Choroid plexus epithelial cell (primary cell): Measurements from ENCODE around the gene SLC27A6.

Source experiments
- DNase-seq: peaks from one replicate; pipeline ENCODE4 v3.0.0-alpha.2; 2010; ENCODE audit warnings: low read depth
- H3K4me3 ChIP-seq: 2 replicates; pipeline ENCODE4 v1.5.1; 2011; ENCODE audit warnings: low read depth, mild to moderate bottlenecking, control low read depth, low read length, moderate library complexity
- TF ChIP-seq, protein P1 (sequence below): conservative IDR thresholded peaks from 2 replicates; pipeline ENCODE4 v1.5.1; 2011; ENCODE audit warnings: low read depth, mild to moderate bottlenecking, control low read depth, inconsistent platforms, low read length, moderate library complexity

SLC27A6 gene

GRCh38 chr5:129063483-129064113 lies 98.3 kb downstream of the SLC27A6 start:
- peak; percentile 22 for DNase-seq
- no peak overlapping the region for H3K4me3 ChIP-seq

GRCh38 chr5:129065721-129066120 lies 100.4 kb downstream of the SLC27A6 start:
- TF ChIP-seq, protein P1, sequence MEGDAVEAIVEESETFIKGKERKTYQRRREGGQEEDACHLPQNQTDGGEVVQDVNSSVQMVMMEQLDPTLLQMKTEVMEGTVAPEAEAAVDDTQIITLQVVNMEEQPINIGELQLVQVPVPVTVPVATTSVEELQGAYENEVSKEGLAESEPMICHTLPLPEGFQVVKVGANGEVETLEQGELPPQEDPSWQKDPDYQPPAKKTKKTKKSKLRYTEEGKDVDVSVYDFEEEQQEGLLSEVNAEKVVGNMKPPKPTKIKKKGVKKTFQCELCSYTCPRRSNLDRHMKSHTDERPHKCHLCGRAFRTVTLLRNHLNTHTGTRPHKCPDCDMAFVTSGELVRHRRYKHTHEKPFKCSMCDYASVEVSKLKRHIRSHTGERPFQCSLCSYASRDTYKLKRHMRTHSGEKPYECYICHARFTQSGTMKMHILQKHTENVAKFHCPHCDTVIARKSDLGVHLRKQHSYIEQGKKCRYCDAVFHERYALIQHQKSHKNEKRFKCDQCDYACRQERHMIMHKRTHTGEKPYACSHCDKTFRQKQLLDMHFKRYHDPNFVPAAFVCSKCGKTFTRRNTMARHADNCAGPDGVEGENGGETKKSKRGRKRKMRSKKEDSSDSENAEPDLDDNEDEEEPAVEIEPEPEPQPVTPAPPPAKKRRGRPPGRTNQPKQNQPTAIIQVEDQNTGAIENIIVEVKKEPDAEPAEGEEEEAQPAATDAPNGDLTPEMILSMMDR = no peak
- H3K4me3 ChIP-seq = no peak overlapping the region
- no peak for DNase-seq

More at GRCh38 chr5:129063483-129064113, 98.3 kb downstream of the SLC27A6 start:
- TF ChIP-seq, protein P1 = no peak

DNA sequence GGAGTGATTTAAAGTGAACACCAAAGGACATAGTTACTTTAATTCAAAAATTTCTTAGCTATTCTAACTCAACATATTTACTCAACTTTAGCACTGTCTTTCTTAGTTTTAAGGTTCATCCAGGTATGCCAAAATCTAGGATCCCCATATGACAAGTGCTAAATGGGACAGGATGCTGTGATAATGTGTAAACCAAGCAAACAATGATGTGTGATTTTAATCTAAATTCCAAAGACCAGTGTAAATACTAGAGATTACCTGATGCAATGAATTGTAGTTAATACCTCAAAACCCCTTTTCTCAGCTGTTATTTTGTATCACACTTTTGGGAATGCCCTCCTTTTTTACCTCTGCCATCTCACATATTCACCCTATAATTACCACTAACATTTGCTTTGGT lies 102.5 kb downstream of the SLC27A6 start:
- no peak for DNase-seq
- H3K4me3 ChIP-seq = no peak overlapping the region
- TF ChIP-seq, protein P1 = no peak

- TF ChIP-seq, protein P1 = no peak
These were observed 104.0 kb downstream of the SLC27A6 start for GRCh38 chr5:129069292-129069691.

DNA sequence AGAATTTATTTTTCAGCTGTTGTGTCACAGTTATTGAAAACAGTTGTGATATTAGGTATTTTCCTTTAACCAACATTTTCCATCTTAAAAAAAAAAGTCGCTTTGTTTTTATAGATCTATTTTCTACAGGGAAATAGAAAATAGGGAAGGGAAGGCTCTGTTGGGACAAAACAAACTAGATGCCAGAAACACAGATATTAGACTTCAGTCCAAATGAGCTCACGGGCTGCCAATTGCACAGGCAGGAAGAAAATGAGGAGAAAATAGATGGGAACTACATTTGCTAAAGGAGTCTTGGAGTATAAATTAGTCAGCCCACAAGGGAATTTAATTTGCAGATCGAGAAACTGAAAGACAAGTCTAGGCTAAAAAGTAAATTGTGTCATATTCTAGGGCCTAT lies 107.8 kb downstream of the SLC27A6 start:
- H3K4me3 ChIP-seq = no peak overlapping the region
- DNase-seq = no peak
- TF ChIP-seq, protein P1 = no peak

More at GRCh38 chr5:129069292-129069691, 104.0 kb downstream of the SLC27A6 start:
- no peak for DNase-seq
- H3K4me3 ChIP-seq = no peak overlapping the region

DNA sequence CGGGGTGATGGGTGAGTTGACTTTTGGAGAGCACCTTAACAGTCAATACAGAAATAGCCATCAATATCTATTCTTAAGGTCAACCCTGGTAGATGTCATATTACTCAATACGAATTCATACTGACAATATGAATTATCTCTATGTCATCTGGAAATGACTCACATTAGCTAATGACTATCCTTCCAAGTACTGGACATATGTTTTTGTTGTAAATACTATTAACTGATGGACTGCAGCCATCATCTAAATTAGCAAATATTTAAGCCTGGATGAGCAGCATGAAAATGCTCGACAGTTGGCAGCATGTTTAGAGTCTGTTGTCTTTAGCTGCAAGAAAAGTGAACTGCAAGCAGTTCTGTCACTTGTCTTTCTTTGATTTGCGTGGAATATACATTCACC lies 109.6 kb downstream of the SLC27A6 start:
- TF ChIP-seq, protein P1 = no peak
- H3K4me3 ChIP-seq = no peak overlapping the region
- no peak for DNase-seq

GRCh38 chr5:129077433-129078075 lies 112.3 kb downstream of the SLC27A6 start:
- H3K4me3 ChIP-seq = no peak overlapping the region
- TF ChIP-seq, protein P1 = no peak
- peak; percentile 20 for DNase-seq
